ENCODE measurements around the gene ZCCHC8.

The ZCCHC8 gene

GRCh38 chr12:122523846-122524718 is 23.4 kb upstream of the ZCCHC8 start:
- no peak overlapping the region for H2BK15ac ChIP-seq (ENCODE audit: low read depth, poor library complexity, severe bottlenecking)
- WGBS = 51% methylated on average over 5 of the region's 8 CpGs

GRCh38 chr12:122523280-122523679 is 22.5 kb upstream of the ZCCHC8 start:
- H3K23ac ChIP-seq (ENCODE audit: low read length in 2 of 2) = no peak overlapping the region
- no peak overlapping the region for H4K91ac ChIP-seq (ENCODE audit: low read length)
- no peak overlapping the region for H3K27ac ChIP-seq (ENCODE audit: low read length, poor library complexity, severe bottlenecking)
- H2BK15ac ChIP-seq (ENCODE audit: low read depth, poor library complexity, severe bottlenecking) = no peak overlapping the region
- no peak overlapping the region for H2BK12ac ChIP-seq (ENCODE audit: low read length in 2 of 2)
- peak overlapping the region; percentile 100 for H3K9ac ChIP-seq (ENCODE audit: low read length)
- no peak overlapping the region for H3K14ac ChIP-seq (ENCODE audit: low read length in 2 of 2)
- H2BK5ac ChIP-seq (ENCODE audit: low read depth, low read length, poor library complexity, severe bottlenecking) = no peak overlapping the region
- peaks cover 5% of the 10 kb centered on the region for H3K79me1 ChIP-seq (replicated peaks; ENCODE audit: low read length, poor library complexity, severe bottlenecking)
- H3K18ac ChIP-seq (ENCODE audit: low read depth in 1 of 2, low read length in 2 of 2) = no peak overlapping the region
- H2BK120ac ChIP-seq (ENCODE audit: low read depth, low read length) = no peak overlapping the region
- no peak overlapping the region for H2AK5ac ChIP-seq (ENCODE audit: low read length, severe bottlenecking)
- peak overlapping the region in 1 of 2 experiments; percentile 95 for H3K4me3 ChIP-seq (ENCODE audit: insufficient read depth in 1 of 2, low read depth in 1 of 2, low read length in 2 of 2)
- H3K4me1 ChIP-seq (ENCODE audit: control insufficient read depth, insufficient read depth, low read depth, low read length) = peaks cover 6% of the 10 kb centered on the region
- peak; percentile 80 for DNase-seq
- no peak overlapping the region for H3K4ac ChIP-seq (ENCODE audit: low read depth in 1 of 2, low read length in 2 of 2)
- peaks cover 7 to 61% of the 10 kb centered on the region in 2 experiments for H3K36me3 ChIP-seq (ENCODE audit: control insufficient read depth in 1 of 2, insufficient read depth in 2 of 2, low read depth in 1 of 2, low read length in 2 of 2)
- no peaks in the 10 kb centered on the region for H3K9me3 ChIP-seq (ENCODE audit: control insufficient read depth, low read length)
- peak overlapping the region; percentile 49 for H3K4me2 ChIP-seq (ENCODE audit: low read length, poor library complexity, severe bottlenecking)
- H2AFZ ChIP-seq (ENCODE audit: low read depth, low read length) = no peak overlapping the region
- WGBS = 62% methylated on average over 4 of the region's 8 CpGs
- H4K8ac ChIP-seq (ENCODE audit: low read length) = no peak overlapping the region
- H3K27me3 ChIP-seq (ENCODE audit: control insufficient read depth in 1 of 2, insufficient read depth in 1 of 2, low read length in 2 of 2) = no peaks in the 10 kb centered on the region

More at GRCh38 chr12:122523846-122524718, 23.4 kb upstream of the ZCCHC8 start:
- Histone ChIP-seq H2BK5ac (ENCODE audit: low read depth, low read length, poor library complexity, severe bottlenecking) (no peak overlapping the region), H3K4ac (ENCODE audit: low read depth in 1 of 2, low read length in 2 of 2) (no peak overlapping the region), H3K14ac (ENCODE audit: low read length in 2 of 2) (no peak overlapping the region), H2BK120ac (ENCODE audit: low read depth, low read length) (no peak overlapping the region), H2BK12ac (ENCODE audit: low read length in 2 of 2) (no peak overlapping the region), H3K9ac (ENCODE audit: low read length) (peak overlapping the region; percentile 100), H3K9me3 (ENCODE audit: control insufficient read depth, low read length) (no peaks in the 10 kb centered on the region), H3K27ac (ENCODE audit: low read length, poor library complexity, severe bottlenecking) (no peak overlapping the region), H3K4me3 (ENCODE audit: insufficient read depth in 1 of 2, low read depth in 1 of 2, low read length in 2 of 2) (peak overlapping the region in 1 of 2 experiments; percentile 95), H2AFZ (ENCODE audit: low read depth, low read length) (no peak overlapping the region), H3K18ac (ENCODE audit: low read depth in 1 of 2, low read length in 2 of 2) (no peak overlapping the region), H3K4me2 (ENCODE audit: low read length, poor library complexity, severe bottlenecking) (peak overlapping the region; percentile 50), H3K36me3 (ENCODE audit: control insufficient read depth in 1 of 2, insufficient read depth in 2 of 2, low read depth in 1 of 2, low read length in 2 of 2) (peaks cover 7 to 53% of the 10 kb centered on the region in 2 experiments), H4K8ac (ENCODE audit: low read length) (no peak overlapping the region), H4K91ac (ENCODE audit: low read length) (no peak overlapping the region), H3K79me1 (replicated peaks; ENCODE audit: low read length, poor library complexity, severe bottlenecking) (peaks cover 4% of the 10 kb centered on the region), H3K23ac (ENCODE audit: low read length in 2 of 2) (no peak overlapping the region), H2AK5ac (ENCODE audit: low read length, severe bottlenecking) (no peak overlapping the region), H3K4me1 (ENCODE audit: control insufficient read depth, insufficient read depth, low read depth, low read length) (peaks cover 6% of the 10 kb centered on the region), H3K27me3 (ENCODE audit: control insufficient read depth in 1 of 2, insufficient read depth in 1 of 2, low read length in 2 of 2) (no peaks in the 10 kb centered on the region)
- peak; percentile 24 for DNase-seq

- no peak overlapping the region for H3K14ac ChIP-seq (ENCODE audit: low read length in 2 of 2)
- H3K27ac ChIP-seq (ENCODE audit: low read length, poor library complexity, severe bottlenecking) = peak overlapping the region; percentile 17
- no peak overlapping the region for H2BK5ac ChIP-seq (ENCODE audit: low read depth, low read length, poor library complexity, severe bottlenecking)
- H3K23ac ChIP-seq (ENCODE audit: low read length in 2 of 2) = no peak overlapping the region
- no peaks in the 10 kb centered on the region for H3K9me3 ChIP-seq (ENCODE audit: control insufficient read depth, low read length)
- no peak overlapping the region for H4K91ac ChIP-seq (ENCODE audit: low read length)
- H4K8ac ChIP-seq (ENCODE audit: low read length) = no peak overlapping the region
- H3K9ac ChIP-seq (ENCODE audit: low read length) = no peak overlapping the region
- no peak overlapping the region for H3K4me3 ChIP-seq (ENCODE audit: insufficient read depth in 1 of 2, low read depth in 1 of 2, low read length in 2 of 2)
- no peaks in the 10 kb centered on the region for H3K27me3 ChIP-seq (ENCODE audit: control insufficient read depth in 1 of 2, insufficient read depth in 1 of 2, low read length in 2 of 2)
- 94% methylated on average over 4 of the region's 4 CpGs for WGBS
- H2BK15ac ChIP-seq (ENCODE audit: low read depth, poor library complexity, severe bottlenecking) = no peak overlapping the region
- H3K36me3 ChIP-seq (ENCODE audit: control insufficient read depth in 1 of 2, insufficient read depth in 2 of 2, low read depth in 1 of 2, low read length in 2 of 2) = peaks cover 17 to 87% of the 10 kb centered on the region in 2 experiments
- H3K4ac ChIP-seq (ENCODE audit: low read depth in 1 of 2, low read length in 2 of 2) = no peak overlapping the region
- DNase-seq = no peak
- no peak overlapping the region for H3K18ac ChIP-seq (ENCODE audit: low read depth in 1 of 2, low read length in 2 of 2)
- H2AFZ ChIP-seq (ENCODE audit: low read depth, low read length) = no peak overlapping the region
- H3K4me1 ChIP-seq (ENCODE audit: control insufficient read depth, insufficient read depth, low read depth, low read length) = peaks cover 6% of the 10 kb centered on the region
- H2BK12ac ChIP-seq (ENCODE audit: low read length in 2 of 2) = no peak overlapping the region
- H3K79me1 ChIP-seq (replicated peaks; ENCODE audit: low read length, poor library complexity, severe bottlenecking) = peaks cover 3% of the 10 kb centered on the region
- no peak overlapping the region for H3K4me2 ChIP-seq (ENCODE audit: low read length, poor library complexity, severe bottlenecking)
- no peak overlapping the region for H2AK5ac ChIP-seq (ENCODE audit: low read length, severe bottlenecking)
- H2BK120ac ChIP-seq (ENCODE audit: low read depth, low read length) = no peak overlapping the region
These were observed 19.9 kb upstream of the ZCCHC8 start for GRCh38 chr12:122520676-122521075.

- Histone ChIP-seq H2BK120ac (ENCODE audit: low read depth, low read length) (no peak overlapping the region), H3K14ac (ENCODE audit: low read length in 2 of 2) (no peak overlapping the region), H2BK15ac (ENCODE audit: low read depth, poor library complexity, severe bottlenecking) (no peak overlapping the region), H2BK12ac (ENCODE audit: low read length in 2 of 2) (no peak overlapping the region), H3K18ac (ENCODE audit: low read depth in 1 of 2, low read length in 2 of 2) (no peak overlapping the region), H3K9ac (ENCODE audit: low read length) (no peak overlapping the region), H3K27ac (ENCODE audit: low read length, poor library complexity, severe bottlenecking) (no peak overlapping the region), H2BK5ac (ENCODE audit: low read depth, low read length, poor library complexity, severe bottlenecking) (no peak overlapping the region), H4K8ac (ENCODE audit: low read length) (no peak overlapping the region), H3K27me3 (ENCODE audit: control insufficient read depth in 1 of 2, insufficient read depth in 1 of 2, low read length in 2 of 2) (no peaks in the 10 kb centered on the region), H3K4ac (ENCODE audit: low read depth in 1 of 2, low read length in 2 of 2) (no peak overlapping the region), H3K9me3 (ENCODE audit: control insufficient read depth, low read length) (no peaks in the 10 kb centered on the region), H3K79me1 (replicated peaks; ENCODE audit: low read length, poor library complexity, severe bottlenecking) (peaks cover 3% of the 10 kb centered on the region), H3K4me2 (ENCODE audit: low read length, poor library complexity, severe bottlenecking) (no peak overlapping the region), H3K36me3 (ENCODE audit: control insufficient read depth in 1 of 2, insufficient read depth in 2 of 2, low read depth in 1 of 2, low read length in 2 of 2) (peaks cover 22 to 95% of the 10 kb centered on the region in 2 experiments), H2AK5ac (ENCODE audit: low read length, severe bottlenecking) (no peak overlapping the region), H3K23ac (ENCODE audit: low read length in 2 of 2) (no peak overlapping the region), H2AFZ (ENCODE audit: low read depth, low read length) (no peak overlapping the region), H3K4me3 (ENCODE audit: insufficient read depth in 1 of 2, low read depth in 1 of 2, low read length in 2 of 2) (no peak overlapping the region), H3K4me1 (ENCODE audit: control insufficient read depth, insufficient read depth, low read depth, low read length) (peaks cover 6% of the 10 kb centered on the region), H4K91ac (ENCODE audit: low read length) (no peak overlapping the region)
- no peak for DNase-seq
- no CpG with 5 or more reads among the region's 1 CpG for WGBS
These were observed 18.7 kb upstream of the ZCCHC8 start for GRCh38 chr12:122519418-122519817.
